ENCODE measurements around the gene CAMK1G.

DNA sequence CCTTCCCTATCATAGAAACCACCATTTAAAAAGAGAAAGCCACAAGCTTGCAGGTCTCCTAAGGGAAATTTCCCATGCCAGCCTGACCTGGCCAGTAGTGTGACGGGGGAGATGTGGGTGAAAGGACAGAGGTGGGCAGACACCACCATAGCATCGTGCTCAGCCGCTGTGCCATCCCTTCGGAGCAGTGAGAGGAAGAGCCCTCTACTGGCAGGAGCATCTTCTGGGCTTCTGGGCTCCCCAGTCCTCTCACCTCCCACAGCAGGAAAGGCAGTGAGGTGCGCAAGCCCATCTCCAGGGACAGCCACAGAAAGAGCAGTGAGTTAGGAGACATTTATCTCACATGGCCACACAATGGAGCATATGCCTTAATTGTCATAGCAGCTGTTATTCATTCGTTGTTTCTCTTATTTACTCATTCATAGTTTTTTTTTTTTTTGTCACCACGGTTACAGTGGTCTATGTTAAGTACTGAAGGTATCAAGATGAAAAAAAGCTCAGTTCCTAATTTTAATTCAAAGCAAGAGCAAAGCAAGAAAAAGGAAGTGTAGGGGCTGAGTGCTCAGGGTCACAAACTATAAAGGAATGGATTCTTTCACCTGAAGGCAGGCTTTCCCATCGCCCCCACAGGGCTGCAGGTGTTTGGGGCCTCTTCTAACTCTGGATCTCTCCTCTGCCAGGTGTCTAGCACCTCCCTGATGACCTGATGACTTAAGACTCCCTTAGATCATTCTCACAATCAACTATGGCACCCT lies 48.8 kb upstream of the CAMK1G start:
- no peak for TF ChIP-seq ZNF565 (CRISPR knock-in tag; conservative IDR thresholded peaks at IDR 0.05; ENCODE audit: low read depth)
- TF ChIP-seq RARB (CRISPR knock-in tag; IDR thresholded peaks at IDR 0.05), result no peak
- TF ChIP-seq ARNTL (CRISPR knock-in tag; IDR thresholded peaks at IDR 0.05; ENCODE audit: borderline replicate concordance, low read depth), result no peak

All from SK-N-SH treated with all-trans-retinoic acid at 6 μM for 48 hours (cell line).